GM12891 (cell line): ENCODE data around the gene ADTRP.

Experiments
- PAX5 ChIP-seq: IDR thresholded peaks from 2 replicates; pipeline ENCODE4 v1.6.1; 2011; ENCODE audit warnings: low read length, moderate library complexity, mild to moderate bottlenecking; ENCODE audit not compliant: insufficient read depth, severe bottlenecking
- POLR2AphosphoS5 ChIP-seq: IDR thresholded peaks from 2 replicates; pipeline ENCODE4 v1.6.1; 2011; ENCODE audit warnings: low read depth, low read length, control low read depth

- TF ChIP-seq POLR2AphosphoS5 (no peak), PAX5 (no peak)
Measured at GRCh38 chr6:11773581-11773980, 5.0 kb downstream of the ADTRP start.
